SK-N-MC (cell line): ENCODE data around the gene GMDS.

ENCODE experiments used
- EZH2 ChIP-seq: fragments of 200-600 bp; sonication (generic); IDR thresholded peaks from one replicate; pipeline ENCODE4 v1.6.1; 2017; ENCODE audit warnings: antibody characterized with exemption
- POLR2AphosphoS5 ChIP-seq: IDR thresholded peaks from 2 replicates; pipeline ENCODE4 v1.6.1; 2012; ENCODE audit warnings: mild to moderate bottlenecking, low read depth, low read length, borderline replicate concordance

DNA sequence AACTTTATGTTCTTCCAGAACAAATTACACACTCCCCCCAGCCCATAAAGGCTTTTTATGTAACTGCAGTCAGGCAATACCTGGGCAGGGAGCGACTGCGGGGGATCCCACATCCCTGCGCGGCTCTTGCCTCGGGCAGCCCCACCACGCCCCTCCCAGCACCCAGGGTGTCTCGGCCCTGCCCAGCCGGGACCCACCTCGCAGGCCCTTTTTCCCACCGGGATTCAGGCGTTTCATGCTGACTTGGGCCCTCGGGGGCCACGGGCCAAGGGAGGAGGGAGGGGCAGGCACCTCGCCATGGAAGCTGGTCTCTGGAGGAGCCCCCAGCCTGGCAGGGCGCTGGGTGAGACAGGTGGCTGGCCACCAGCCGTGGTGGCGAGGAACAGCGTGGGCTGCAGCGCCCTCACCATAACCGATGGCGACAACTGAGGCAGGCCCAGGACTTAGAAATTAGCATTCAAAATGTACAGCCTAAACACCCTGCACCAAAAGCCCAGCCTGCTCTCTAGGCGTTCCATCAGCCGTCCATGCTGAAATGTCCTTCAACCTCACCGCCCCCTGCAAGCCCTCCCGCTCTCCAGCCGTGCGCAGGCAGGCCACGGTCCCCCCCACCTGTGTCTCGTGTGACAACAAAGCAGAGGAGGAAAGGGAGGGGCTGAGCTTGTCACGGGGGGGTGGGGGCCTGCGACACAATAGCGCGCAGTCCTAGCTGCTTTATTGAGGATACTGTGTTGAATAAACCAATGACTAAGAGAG, 650.8 kb downstream of the GMDS start:
- TF ChIP-seq EZH2 (no peak), POLR2AphosphoS5 (no peak)
